ENCODE results near the gene NMNAT2. TPM values are rescaled to one million over a fixed set of nuclear protein-coding genes. Genes with fewer than 3 reads are reported as not detected.

The NMNAT2 gene
- total RNA-seq, 2 donors from 2014 or later, result 1.7 to 5.1 TPM

- no peaks in the 10 kb centered on the region for H3K4me1 ChIP-seq (ENCODE audit: control insufficient read depth, insufficient read depth, low read length)
- H3K9ac ChIP-seq (ENCODE audit: extremely low read depth, low read length, poor library complexity, severe bottlenecking), result no peak overlapping the region
- Mint-ChIP-seq H3K27ac (no peak overlapping the region), H3K4me3 (no peak overlapping the region), H3K4me1 (peaks cover 9% of the 10 kb centered on the region), H3K27me3 (ENCODE audit: insufficient read depth) (peaks cover 2% of the 10 kb centered on the region), H3K36me3 (ENCODE audit: low read depth) (no peaks in the 10 kb centered on the region), H3K9me3 (no peaks in the 10 kb centered on the region)
- H3K4me3 ChIP-seq (ENCODE audit: low read length), result no peak overlapping the region
- H3K27me3 ChIP-seq (ENCODE audit: control insufficient read depth, insufficient read depth, low read length, poor library complexity, severe bottlenecking), result no peaks in the 10 kb centered on the region
- no peaks in the 10 kb centered on the region for H3K9me3 ChIP-seq (ENCODE audit: control insufficient read depth, low read length)
- no peak for TF ChIP-seq CTCF (conservative IDR thresholded peaks at IDR 0.05)
- no peaks in the 10 kb centered on the region for H3K36me3 ChIP-seq (ENCODE audit: control insufficient read depth, insufficient read depth, low read length)
- WGBS, 2 experiments (ENCODE audit: insufficient coverage in 1 of 2, insufficient read length in 1 of 2), result 92 to 99% methylated on average over 6 to 9 of the region's 9 CpGs
- H3K27ac ChIP-seq (ENCODE audit: low read depth, low read length), result no peak overlapping the region
- no peak for DNase-seq
Measured at GRCh38 chr1:183198463-183198862, 219.7 kb downstream of the NMNAT2 start.

Other genes starting within 250 kb of the NMNAT2 start
- 1 to 10 TPM; 2.8 to 4.8 TPM for gene LAMC2, start 232.1 kb downstream of the NMNAT2 start, total RNA-seq
- gene SMG7, start 54.1 kb upstream of the NMNAT2 start, total RNA-seq, result 10 to 100 TPM; 60.5 to 75.9 TPM
- gene NCF2, start 172.1 kb upstream of the NMNAT2 start, total RNA-seq, result under 1 TPM in 1 of 2 donors, not detected in 1; 0.55 TPM
- 10 to 100 TPM; 78.7 to 99.5 TPM for gene ARPC5, start 217.4 kb upstream of the NMNAT2 start, total RNA-seq
- not detected for gene APOBEC4, start 234.9 kb upstream of the NMNAT2 start, total RNA-seq